Prostate gland (tissue), 2 donors: ENCODE measurements around the gene TLE5. TPM values are rescaled to one million over a fixed set of nuclear protein-coding genes. Genes with fewer than 3 reads are reported as not detected.
A peak's percentile ranks its signal among the peaks of the same experiment; 100 is the strongest.

Experiments used
- DNase-seq: peaks from one replicate; pipeline ENCODE4 v3.0.0-alpha.2; 2019; ENCODE audit warnings: low spot score
- H3K27ac ChIP-seq, 2 donors: fragments of 200-600 bp; sonication (generic); 2 replicates each; pipeline ENCODE4 v1.5.1; 2017 to 2019
- H3K27me3 ChIP-seq: fragments of 200-600 bp; sonication (generic); replicated peaks from 2 replicates; pipeline ENCODE4 v1.5.1; 2019; ENCODE audit not compliant: insufficient read depth
- H3K36me3 ChIP-seq, 2 donors: fragments of 200-600 bp; sonication (generic); 1 replicate in 1 of 2; 2 replicates in 1 of 2; pipeline versions ENCODE4 v1.5.1 to v1.8.1; 2017 to 2019
- H3K4me1 ChIP-seq: fragments of 200-600 bp; sonication (generic); replicated peaks from 2 replicates; pipeline ENCODE4 v1.5.1; 2019
- H3K4me3 ChIP-seq, 2 donors: fragments of 200-600 bp; sonication (generic); 2 replicates each; pipeline ENCODE4 v1.5.1; 2017 to 2019
- H3K9me3 ChIP-seq: fragments of 200-600 bp; sonication (generic); 2 replicates; pipeline ENCODE4 v1.5.1; 2017
- CTCF ChIP-seq, 4 experiments: fragments of 200-600 bp in 2 of 4; fragments of 450-650 bp in 2 of 4; sonication (generic) in 2 of 4; IDR thresholded peaks; 1 replicate in 3 of 4; 2 replicates in 1 of 4; pipeline ENCODE4 v1.5.1; 2016 to 2019; ENCODE audit warnings: antibody characterized with exemption in 4 of 4, mild to moderate bottlenecking in 2 of 4, moderate library complexity in 2 of 4
- POLR2A ChIP-seq: fragments of 450-650 bp; IDR thresholded peaks from one replicate; pipeline ENCODE4 v1.6.1; 2016; ENCODE audit warnings: antibody characterized with exemption, mild to moderate bottlenecking
- POLR2AphosphoS5 ChIP-seq: sonication (generic); formaldehyde crosslinking; IDR thresholded peaks from one replicate; pipeline ENCODE4 v1.6.1; 2017; ENCODE audit warnings: antibody characterized with exemption
- WGBS: methylation state at CpG from one replicate; pipeline ENCODE4 v1.1.5; 2018; 5-methylcytosine and 5-hydroxymethylcytosine counted together
- intact Hi-C: fragments of 100-400 bp; cut with DNase I; formaldehyde crosslinking; loops from one replicate; pipeline ENCODE4 v1.14.2; 2022
- total RNA-seq, 2 donors: library from RNA; depleted of rRNA; stranded (reverse); fragments of >200 nt; gene quantifications; one replicate each; pipeline ENCODE4 v1.1.0, GENCODE V29; 2016

The TLE5 gene
- total RNA-seq, 2 donors from 2014 or later: 546 to 767 TPM

DNA sequence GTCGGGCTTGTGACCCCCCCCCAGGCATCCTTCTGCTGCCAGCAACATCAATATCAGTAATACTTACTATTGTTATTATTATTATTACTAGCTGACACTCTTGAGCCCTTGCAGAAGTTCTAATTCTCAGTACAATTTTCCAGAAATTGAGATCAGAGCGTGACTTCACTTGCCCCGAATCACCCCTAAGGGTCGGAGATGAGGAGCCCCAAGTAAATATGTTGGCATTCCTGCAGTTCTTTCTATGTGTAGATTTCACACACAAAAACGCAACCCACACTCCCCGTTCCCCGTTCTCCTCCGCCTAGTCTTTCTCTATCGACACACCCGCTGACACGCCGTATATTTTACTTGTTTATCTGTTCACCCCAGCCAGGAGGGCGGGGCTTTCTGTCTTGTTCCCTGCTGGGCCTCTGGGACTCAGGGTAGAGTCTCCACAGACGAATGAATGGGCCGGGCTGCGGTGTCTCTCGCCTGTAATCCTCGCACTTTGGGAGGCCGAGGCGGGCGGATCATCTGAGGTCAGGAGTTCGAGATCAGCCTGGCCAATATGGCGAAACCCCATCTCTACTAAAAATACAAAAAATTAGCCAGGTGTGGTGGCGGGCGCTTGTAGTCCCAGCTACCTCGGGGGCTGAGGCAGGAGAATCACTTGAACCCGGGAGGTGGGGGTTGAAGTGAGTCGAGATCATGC lies 14.7 kb downstream of the TLE5 start:
- H3K36me3 ChIP-seq: no peaks in the 10 kb centered on the region
- 11% methylated on average over 28 of the region's 28 CpGs for WGBS
- no peaks in the 10 kb centered on the region for H3K4me1 ChIP-seq
- intact Hi-C loops: no loop called here
- peak; percentile 96 for DNase-seq
- H3K27me3 ChIP-seq: no peaks in the 10 kb centered on the region
- H3K4me3 ChIP-seq: peak overlapping the region; percentile 27 to 54
- peak; percentile 68 for TF ChIP-seq POLR2A
- peak; percentile 95 for TF ChIP-seq POLR2AphosphoS5
- peak in 1 of 4 experiments; percentile 13 for TF ChIP-seq CTCF (IDR thresholded peaks at IDR 0.05)
- H3K9me3 ChIP-seq: no peaks in the 10 kb centered on the region
- H3K27ac ChIP-seq: peak overlapping the region; percentile 89 to 93

GRCh38 chr19:3046698-3047495 lies 15.4 kb downstream of the TLE5 start:
- 13% methylated on average over 5 of the region's 47 CpGs for WGBS
- H3K36me3 ChIP-seq: no peaks in the 10 kb centered on the region
- no peaks in the 10 kb centered on the region for H3K27me3 ChIP-seq
- TF ChIP-seq CTCF (IDR thresholded peaks at IDR 0.05): no peak
- no peak for TF ChIP-seq POLR2A
- no peak for TF ChIP-seq POLR2AphosphoS5
- no peaks in the 10 kb centered on the region for H3K4me1 ChIP-seq
- intact Hi-C loops: no loop called here
- peak overlapping the region; percentile 89 to 93 for H3K27ac ChIP-seq
- DNase-seq: peak; percentile 65
- no peaks in the 10 kb centered on the region for H3K9me3 ChIP-seq
- peak overlapping the region; percentile 27 to 54 for H3K4me3 ChIP-seq

- TF ChIP-seq POLR2A (no peak), POLR2AphosphoS5 (no peak), CTCF (IDR thresholded peaks at IDR 0.05) (no peak)
- Histone ChIP-seq H3K27ac (peak overlapping the region; percentile 89 to 93), H3K9me3 (no peaks in the 10 kb centered on the region), H3K4me3 (no peak overlapping the region), H3K27me3 (no peaks in the 10 kb centered on the region), H3K36me3 (no peaks in the 10 kb centered on the region), H3K4me1 (no peaks in the 10 kb centered on the region)
- no peak for DNase-seq
- intact Hi-C loops: no loop called here
- WGBS: 25% methylated on average over 16 of the region's 16 CpGs
These were observed 16.2 kb downstream of the TLE5 start for GRCh38 chr19:3045885-3046697.

DNA sequence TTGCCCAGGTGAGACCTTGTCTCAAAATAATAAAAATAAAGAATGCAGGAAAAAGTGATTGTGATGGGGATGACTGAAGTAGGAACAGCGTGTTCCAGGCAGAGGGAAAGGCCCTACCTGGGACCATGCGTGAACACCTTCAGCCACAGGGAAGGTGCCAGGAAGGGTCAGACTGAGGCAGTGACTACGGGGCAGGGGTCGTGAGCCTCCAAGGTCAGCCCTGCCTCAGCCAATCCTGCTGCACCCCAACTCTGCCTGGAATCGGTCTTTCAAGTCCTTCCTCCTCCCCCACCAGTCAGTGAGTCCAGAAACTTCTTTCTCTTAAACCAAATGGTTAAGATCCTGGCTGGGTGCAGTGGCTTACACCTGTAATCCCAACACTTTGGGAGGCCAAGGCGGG lies 17.1 kb downstream of the TLE5 start:
- Histone ChIP-seq H3K27ac (no peak overlapping the region), H3K27me3 (no peaks in the 10 kb centered on the region), H3K36me3 (no peaks in the 10 kb centered on the region), H3K4me3 (no peak overlapping the region), H3K4me1 (no peaks in the 10 kb centered on the region), H3K9me3 (no peaks in the 10 kb centered on the region)
- TF ChIP-seq CTCF (IDR thresholded peaks at IDR 0.05) (no peak), POLR2AphosphoS5 (no peak), POLR2A (no peak)
- no peak for DNase-seq
- 86% methylated on average over 6 of the region's 6 CpGs for WGBS
- intact Hi-C loops: no loop called here
